AG10803 (cell line): ENCODE data around the gene CACUL1.
A peak's percentile ranks its signal among the peaks of the same experiment; 100 is the strongest.

Source experiments
- DNase-seq: peaks from one replicate; pipeline ENCODE4 v3.0.0; 2010; ENCODE audit warnings: low read depth
- H3K4me3 ChIP-seq: 2 replicates; pipeline ENCODE4 v1.5.1; 2011; ENCODE audit warnings: mild to moderate bottlenecking, low read length, control low read depth
- TF ChIP-seq, protein P1 (sequence below): conservative IDR thresholded peaks from 2 replicates; pipeline ENCODE4 v1.5.1; 2011; ENCODE audit warnings: mild to moderate bottlenecking, low read length, control low read depth, inconsistent platforms

Gene CACUL1

DNA sequence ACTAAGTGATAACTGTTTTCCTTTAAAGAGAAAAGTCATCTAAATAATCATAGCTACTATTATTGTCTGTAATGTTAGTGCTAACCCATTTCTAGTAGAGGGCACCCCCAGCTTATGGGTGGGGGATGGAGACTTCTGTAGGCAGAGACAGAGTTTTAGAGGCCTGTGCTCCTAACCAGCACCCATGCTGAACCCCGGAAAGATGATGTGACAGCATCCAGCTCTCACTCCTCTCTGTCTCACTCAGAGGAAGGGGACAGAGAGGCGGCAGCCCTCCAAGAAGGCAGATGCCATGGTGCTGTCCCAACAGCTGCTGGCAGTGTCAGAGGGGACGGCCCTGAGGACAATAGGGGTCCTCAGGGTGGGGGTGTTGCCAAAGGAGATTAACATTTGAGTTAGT is 84.9 kb downstream of the CACUL1 start:
- H3K4me3 ChIP-seq = peak overlapping the region; percentile 24; the same call in 1 of the 2 replicates
- no peak for DNase-seq
- TF ChIP-seq, protein P1, sequence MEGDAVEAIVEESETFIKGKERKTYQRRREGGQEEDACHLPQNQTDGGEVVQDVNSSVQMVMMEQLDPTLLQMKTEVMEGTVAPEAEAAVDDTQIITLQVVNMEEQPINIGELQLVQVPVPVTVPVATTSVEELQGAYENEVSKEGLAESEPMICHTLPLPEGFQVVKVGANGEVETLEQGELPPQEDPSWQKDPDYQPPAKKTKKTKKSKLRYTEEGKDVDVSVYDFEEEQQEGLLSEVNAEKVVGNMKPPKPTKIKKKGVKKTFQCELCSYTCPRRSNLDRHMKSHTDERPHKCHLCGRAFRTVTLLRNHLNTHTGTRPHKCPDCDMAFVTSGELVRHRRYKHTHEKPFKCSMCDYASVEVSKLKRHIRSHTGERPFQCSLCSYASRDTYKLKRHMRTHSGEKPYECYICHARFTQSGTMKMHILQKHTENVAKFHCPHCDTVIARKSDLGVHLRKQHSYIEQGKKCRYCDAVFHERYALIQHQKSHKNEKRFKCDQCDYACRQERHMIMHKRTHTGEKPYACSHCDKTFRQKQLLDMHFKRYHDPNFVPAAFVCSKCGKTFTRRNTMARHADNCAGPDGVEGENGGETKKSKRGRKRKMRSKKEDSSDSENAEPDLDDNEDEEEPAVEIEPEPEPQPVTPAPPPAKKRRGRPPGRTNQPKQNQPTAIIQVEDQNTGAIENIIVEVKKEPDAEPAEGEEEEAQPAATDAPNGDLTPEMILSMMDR = no peak

DNA sequence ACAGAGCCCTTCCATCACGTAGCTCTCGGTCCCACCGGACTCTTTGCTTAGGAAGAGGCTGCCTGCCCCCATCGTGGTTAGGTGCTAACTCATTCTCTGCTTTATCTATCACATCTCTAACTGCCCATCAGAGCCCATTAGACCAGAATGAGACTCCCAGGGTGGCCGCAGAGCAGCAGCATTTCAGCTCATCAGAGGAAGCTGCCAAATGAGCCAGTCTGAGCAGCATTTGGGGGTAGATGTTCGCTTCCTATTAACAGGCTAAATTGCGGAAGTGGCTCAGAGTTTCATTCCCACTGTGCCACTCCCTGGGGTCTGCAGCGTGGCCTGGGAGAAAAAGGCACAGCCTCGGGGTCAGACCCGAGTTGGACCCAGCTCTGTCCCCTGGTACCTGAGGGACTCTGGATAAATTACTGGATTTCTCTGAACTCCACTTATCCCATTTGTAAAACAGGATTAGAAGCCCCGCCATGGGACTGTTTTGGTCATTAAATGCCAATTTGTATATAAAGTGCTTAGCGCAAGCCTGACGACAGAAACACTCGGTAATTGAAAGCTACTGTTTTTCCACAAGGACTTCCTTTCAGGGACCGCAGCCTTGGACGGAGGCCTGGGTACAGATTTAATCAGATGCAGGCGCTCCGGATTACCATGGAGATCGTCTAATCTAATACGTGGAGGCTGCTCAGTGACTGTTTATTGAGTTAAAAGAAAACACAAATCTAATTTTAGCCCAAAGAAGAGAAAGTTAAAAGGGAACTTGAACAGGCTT is 85.6 kb downstream of the CACUL1 start:
- peak overlapping the region; percentile 3; the same call in 1 of the 2 replicates for H3K4me3 ChIP-seq
- DNase-seq = peak; percentile 86
- TF ChIP-seq, protein P1 = no peak

DNA sequence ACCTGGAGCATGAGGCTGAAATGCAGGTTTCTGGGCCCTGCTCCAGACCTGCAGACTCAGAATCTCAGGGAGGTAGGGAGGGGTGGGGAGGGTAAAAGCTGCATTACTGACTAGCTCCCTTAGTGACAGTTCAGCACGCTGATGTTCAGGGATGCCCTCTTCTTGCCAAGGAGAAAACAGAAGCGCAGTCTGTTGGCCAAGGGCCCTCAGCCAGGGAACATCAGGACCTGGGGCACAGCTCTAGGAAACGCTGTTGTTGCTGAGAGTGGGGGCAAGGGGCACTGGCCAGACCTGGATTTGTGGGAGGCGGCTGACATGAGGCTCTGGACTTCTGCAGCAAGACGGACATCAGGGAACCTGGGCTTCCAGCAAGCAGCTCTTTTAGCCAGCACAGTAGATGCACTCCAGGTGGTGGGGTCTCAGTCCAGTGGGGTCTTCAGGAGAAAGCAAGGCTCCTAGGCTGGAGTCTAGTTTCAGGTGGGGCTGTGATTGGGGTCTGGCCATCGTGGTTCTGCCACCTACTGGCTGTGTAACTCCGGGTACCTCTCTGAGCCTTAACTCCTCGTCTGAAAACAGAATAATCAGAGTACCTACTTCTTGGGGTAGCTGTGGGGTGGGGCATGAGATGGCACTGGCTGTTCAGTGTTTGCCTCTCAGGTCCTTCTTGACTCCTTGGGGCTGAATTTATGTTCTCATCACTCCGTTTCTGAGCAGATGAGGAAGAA is 86.4 kb downstream of the CACUL1 start:
- H3K4me3 ChIP-seq = no peak overlapping the region
- DNase-seq = no peak
- TF ChIP-seq, protein P1 = peak; percentile 31

DNA sequence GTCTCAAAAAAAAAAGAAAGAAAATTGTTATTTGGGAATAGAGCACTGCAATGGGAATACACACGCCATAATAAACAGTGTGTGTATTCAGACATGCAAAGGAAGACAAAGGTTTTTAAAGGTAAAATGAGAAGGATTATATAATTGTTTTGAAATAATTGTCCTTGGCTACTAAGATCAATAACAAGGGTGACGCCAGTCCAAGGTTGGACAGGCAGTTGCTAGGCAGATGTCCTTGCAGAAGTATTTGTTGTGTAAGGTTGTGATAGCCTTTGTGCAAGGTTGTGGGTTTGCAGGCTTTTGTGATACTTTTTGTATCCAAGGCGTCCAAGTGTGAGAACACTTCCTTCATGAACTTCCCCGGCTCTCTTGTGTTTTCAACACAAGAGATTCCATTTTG is 87.0 kb downstream of the CACUL1 start:
- no peak overlapping the region for H3K4me3 ChIP-seq
- no peak for DNase-seq
- TF ChIP-seq, protein P1 = no peak

DNA sequence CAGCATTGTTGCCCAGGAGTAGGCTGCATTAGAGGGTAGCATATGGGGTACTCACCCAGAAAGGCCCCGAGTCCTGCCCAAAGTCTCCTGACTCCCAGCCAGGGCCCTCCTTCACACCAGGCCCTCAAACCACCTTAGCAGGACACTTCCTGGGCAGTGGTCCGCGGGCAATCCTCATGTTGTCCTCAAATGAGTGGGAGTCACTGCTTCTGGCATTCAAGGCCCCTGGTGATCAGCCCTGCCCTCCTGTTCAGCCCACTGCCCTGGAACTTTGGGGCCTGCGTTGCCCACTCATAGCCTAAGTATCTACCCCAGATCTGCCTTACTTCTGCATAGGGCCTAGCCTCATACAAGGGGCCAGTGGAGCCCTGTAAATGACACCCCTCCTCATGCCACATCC is 88.4 kb downstream of the CACUL1 start:
- no peak overlapping the region for H3K4me3 ChIP-seq
- no peak for DNase-seq
- TF ChIP-seq, protein P1 = no peak

DNA sequence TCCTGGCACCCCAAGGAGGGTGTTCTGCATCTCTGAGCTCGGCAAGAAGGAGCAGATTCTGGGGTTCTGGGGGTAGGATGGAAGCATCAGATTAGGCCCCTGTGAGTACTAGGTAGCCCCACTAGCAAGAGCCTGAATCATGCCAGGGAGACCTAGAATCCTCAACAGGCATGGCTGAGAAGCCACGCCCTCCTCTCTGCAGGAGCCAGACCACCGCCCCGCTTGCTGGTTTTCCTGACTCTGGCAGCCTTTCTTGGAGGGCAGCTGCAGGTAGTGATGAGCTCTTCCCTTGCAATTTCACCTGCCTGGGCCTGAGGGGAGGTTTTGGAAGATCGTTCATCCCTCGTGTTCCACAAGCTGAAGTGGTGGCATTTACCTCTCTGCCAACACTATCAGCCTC is 90.4 kb downstream of the CACUL1 start:
- H3K4me3 ChIP-seq = no peak overlapping the region
- TF ChIP-seq, protein P1 = no peak
- DNase-seq = no peak

DNA sequence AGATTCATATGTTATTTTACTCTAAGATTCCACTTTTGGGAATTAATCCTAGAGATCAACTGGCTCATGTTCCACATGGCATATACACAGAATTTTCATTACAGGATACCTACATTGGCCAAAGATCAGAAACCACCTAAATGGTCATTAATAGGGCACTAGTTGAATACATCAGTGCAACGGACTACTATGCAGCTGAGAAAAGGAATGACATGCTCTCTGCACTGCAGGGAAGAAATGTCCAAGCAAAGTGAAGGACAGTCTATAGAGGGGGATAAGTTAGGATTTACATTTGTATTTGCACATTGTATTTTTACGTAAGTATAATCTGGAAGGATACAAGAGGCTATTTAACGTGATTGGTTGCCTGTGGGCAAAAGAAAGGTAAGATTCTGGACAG is 91.6 kb downstream of the CACUL1 start:
- no peak overlapping the region for H3K4me3 ChIP-seq
- DNase-seq = no peak
- TF ChIP-seq, protein P1 = no peak
